Activated naive CD4-positive, alpha-beta T cell treated with Interleukin-2 at 50 U/mL for 16 hours (primary cell): ENCODE results near the gene SELENOK.

Experiments used
- DNase-seq: peaks from one replicate; pipeline ENCODE4 v3.0.0-alpha.2; 2020

Gene SELENOK

GRCh38 chr3:53881691-53882593, 9.7 kb downstream of the SELENOK start, which contains the start of gene ACTR8:
Gene ACTR8, minus strand, starts transcription at chr3:53882152. Its CDS starts 51 bp downstream, at chr3:53882101.
- DNase-seq = peak; percentile 88

GRCh38 chr3:53880396-53881345, 11.0 kb downstream of the SELENOK start:
- no peak for DNase-seq

- DNase-seq = no peak
Observed at GRCh38 chr3:53865732-53866499, 25.7 kb downstream of the SELENOK start.

DNA sequence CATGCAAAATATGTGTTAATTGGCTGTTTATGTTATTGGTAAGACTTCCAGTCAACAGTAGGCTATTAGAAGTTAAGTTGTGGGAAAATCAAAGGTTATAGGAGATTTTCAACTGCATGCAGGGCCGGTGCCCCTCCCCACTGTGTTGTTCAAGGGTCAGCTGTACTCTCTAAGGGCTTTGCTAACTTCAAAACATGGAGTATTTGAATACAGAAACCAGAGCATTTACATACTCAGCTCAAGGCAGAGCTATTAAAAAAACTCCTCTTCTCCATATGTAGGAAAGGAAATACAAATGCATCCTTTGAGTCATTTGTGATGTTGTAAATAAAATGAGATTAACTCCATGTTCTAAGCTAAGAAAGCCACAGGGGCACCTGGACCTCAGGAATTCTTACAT, 28.5 kb downstream of the SELENOK start:
- no peak for DNase-seq

DNA sequence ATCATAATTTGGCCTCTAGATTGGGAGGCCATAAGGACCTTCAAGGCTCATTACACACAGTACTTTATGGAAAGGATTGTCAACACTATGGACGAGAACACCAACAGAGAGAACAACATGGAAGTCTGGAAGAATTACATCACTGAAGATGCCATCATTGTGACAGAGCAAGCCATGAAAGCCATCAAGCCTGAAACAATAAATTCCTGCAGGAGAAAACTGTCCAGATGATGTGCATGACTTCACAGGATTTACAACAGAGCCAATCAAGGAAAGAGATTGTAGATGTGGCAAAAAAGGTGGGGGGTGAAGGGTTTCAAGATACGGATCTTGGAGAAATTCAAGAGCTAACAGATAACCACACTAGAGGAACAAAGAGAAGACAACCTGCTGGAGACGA, 29.4 kb downstream of the SELENOK start:
- DNase-seq = no peak

GRCh38 chr3:53860196-53860595, 31.5 kb downstream of the SELENOK start:
- DNase-seq = no peak

- no peak for DNase-seq
Observed at GRCh38 chr3:53859178-53859577, 32.5 kb downstream of the SELENOK start.

GRCh38 chr3:53858096-53858741, 33.4 kb downstream of the SELENOK start:
- no peak for DNase-seq

DNA sequence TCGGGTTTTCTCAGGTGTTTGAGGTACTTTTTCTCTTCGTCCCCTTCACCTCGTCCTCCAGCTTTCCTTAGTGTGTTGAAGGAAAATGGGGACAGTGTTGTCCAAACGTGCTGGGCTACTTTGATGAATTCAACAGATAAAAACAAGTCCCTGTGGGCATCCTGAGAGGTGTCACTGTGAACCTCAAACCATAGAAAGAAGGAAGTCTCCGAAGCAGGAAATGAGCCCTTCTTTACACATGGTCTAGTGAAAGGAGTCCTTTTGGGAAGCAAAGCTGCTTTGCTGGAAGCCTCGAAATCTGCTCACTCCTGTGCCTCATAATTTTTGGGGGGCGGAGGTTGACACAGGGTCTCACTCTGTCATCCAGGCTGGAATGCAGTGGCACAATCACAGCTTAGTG, 34.7 kb downstream of the SELENOK start:
- DNase-seq = no peak

DNA sequence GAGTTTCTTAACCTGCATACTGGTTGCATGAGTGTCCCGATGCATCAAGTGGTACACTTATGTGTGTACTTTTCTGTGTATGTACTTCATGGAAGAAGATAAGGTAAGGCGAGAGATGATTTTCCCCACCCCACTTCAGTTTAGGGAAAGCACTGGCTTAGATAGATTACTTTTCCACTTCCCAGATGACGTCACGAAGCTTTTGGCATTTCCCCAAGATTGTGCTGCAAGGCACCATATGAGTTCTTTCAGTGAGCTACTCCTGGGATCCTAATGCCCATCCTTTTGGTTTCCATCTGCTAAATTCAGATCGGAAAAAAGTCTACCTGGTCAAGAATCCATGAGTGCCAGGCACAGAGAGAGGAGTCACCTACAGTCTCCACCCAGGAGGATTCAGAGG, 40.8 kb downstream of the SELENOK start:
- no peak for DNase-seq

DNA sequence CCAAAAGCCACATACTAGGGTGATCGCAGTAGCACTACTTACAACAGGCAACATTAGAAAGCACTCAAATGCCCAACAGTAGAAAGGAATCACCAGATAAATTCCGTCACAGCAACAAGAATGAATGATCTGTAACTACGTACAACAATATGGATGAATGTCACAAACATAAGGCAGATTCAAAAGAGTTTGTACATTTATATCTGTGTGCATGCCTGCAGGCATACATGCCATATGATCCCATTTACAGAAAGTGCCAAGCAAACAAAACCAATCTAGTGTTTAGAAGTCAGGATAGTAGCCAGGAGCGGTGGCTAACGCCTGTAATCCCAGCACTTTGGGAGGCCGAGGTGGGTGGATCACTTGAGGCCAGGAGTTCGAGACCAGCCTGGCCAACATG, 41.7 kb downstream of the SELENOK start:
- DNase-seq = no peak

DNA sequence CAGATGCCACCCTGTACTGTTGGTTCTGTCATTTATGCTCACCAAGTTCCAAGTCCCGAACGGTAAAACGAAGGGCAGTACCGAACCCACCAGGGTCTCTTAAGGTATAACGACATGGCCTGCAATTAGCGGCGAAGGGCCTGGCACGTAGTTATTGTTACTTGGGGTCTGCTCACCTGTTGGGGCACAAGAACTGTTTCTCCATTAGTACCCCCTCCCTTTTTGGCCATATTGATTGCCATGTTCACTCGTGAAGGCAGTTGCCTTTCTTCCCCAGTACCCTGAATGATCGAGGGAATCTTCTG, 44.9 kb downstream of the SELENOK start:
- no peak for DNase-seq

DNA sequence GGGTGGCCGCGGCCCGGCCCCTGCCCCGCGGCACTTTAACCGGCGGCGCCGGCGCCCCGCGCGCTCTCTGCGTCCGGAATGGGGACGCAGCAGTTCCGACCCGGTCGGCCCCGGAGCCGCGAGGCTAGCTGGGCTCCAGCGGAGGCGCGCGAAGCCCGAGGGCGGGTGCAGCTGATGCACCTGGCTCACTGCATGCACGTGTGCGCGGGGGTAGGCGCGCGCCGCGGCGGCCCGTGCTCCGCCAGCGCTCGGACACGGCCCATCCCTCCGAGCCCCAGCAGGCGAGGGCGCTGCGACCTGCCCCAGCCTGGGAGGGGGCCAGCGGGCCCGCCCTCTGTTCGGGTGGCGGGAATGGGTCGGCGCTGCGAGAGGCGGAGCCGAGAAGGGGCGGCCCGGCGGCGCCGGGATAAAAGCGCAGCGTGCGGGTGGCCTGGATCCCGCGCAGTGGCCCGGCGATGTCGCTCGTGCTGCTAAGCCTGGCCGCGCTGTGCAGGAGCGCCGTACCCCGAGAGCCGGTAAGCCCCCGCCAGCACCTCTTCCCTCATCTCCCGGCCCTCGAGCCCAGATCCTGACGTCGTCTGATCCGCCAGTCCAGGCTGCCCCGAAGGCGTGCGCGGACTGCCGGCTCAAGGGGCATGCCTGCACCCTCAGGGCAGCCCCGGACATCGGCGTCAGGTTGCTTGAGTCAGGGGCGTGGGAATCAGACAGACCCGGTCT, 45.4 kb downstream of the SELENOK start, which contains the start of the genes CHDH and IL17RB:
Gene CHDH, minus strand, starts transcription at position 286 of the 717 bp plus-strand sequence. CDS start 22,411 bp downstream, outside the sequence.
Gene IL17RB, plus strand, starts transcription at position 435 of the 717 bp plus-strand sequence. Its CDS starts 21 bp downstream, at position 456.
- peak; percentile 8 for DNase-seq

DNA sequence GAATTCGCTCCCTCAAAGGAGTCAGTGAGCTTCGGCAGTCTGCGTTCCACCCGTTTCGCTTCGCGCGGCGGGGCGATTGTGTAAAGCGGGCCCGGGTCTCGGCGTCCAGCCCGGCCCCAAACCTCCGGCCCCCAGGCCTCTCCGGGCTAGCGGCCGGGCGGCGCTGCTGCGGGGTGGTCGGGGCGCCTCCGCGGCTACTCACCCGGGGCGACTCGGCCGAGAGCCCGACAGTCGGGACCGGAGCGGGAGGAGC, 45.9 kb downstream of the SELENOK start:
- DNase-seq = no peak

DNA sequence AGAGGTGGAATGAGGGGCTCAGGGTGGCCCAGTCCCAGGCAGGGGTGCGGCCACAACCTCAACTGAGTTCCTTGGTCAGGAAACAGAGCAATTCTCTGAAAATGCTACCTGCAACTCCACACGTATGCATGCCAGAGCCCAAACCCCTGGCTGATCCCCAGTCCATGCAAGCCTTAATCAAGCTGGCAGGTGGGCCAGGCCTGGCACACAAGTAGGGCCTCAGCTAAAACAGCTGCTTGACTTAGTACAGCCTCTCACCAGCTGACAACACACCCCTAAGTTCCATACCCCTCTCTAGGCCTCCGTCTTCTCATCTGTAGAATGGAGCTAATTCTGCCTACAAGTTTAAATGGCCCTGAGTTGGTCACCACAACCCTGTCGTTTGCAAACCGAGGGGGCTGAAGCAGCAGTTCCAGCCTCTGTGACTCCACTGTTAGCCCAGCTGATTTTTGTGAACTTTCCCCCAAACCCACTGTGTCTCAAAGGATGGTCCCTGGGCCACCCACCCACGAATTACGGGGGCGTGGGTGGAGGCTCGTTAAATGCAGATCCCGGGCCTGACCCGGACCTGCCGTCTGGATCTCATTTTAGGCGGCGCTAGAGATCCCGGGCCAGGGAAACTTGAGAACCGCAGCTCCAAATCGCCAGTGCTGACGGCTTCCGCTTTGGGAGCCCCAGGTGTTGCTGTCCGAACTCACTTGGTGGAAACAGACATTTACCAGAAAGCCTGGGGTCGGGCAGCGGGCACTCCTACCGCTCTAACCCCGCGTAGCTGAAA, 46.4 kb downstream of the SELENOK start:
- DNase-seq = no peak

DNA sequence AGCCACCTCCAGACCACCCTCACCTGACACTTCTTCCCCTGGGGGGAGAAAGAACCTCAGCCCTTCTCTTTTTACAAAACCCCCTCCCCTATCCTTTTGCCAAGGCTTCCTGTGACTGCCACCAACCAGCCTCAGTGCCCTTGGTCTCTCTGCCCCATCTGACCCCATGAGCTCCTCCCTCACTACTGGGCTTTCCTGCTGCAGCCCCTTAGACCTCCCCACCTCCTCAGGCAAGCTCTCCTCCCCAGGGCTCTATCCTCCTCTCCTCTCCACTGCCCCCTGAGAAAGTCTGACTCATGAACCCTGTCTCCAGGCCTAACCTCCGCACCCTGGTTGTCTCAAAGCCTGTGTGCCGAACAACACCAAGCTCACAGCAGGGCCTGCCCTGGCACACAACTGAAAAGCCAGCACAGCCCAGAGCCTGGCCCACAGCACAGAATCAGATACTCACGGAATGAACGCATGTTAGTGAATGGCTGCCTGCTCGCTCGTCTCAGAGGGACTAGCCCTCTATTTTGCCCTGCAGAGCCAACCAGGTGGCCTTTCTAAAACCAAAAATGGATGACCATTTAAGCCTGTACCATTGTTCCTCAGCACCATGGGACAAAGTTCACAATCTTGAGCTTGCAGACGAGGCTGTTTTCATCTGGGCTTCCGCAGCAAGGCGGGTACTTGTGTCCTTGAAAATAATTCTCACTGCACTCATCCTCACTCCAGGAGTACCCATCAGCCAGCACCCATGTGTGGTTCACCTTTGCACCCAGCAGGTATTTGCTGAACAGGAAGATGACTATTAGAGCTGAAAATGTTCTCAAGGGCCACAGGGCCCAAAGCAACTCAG, 47.2 kb downstream of the SELENOK start:
- no peak for DNase-seq

GRCh38 chr3:53843195-53844177, 48.2 kb downstream of the SELENOK start:
- no peak for DNase-seq

GRCh38 chr3:53842436-53843194, 49.0 kb downstream of the SELENOK start:
- DNase-seq = no peak
